ENCODE data around the gene ARSI.

The ARSI gene

GRCh38 chr5:150305557-150305956 lies 2.9 kb upstream of the ARSI start:
- DNase-seq = no peak

GRCh38 chr5:150305095-150305494 lies 2.4 kb upstream of the ARSI start:
- no peak for DNase-seq

- DNase-seq = no peak
Observed at GRCh38 chr5:150304481-150305081, 1.9 kb upstream of the ARSI start.

- DNase-seq = no peak
Observed at GRCh38 chr5:150303660-150304386, 1.1 kb upstream of the ARSI start.

GRCh38 chr5:150303070-150303615 lies 438 bp upstream of the ARSI start:
- DNase-seq = no peak

GRCh38 chr5:150301901-150302300 lies 804 bp downstream of the ARSI start:
- no peak for DNase-seq

- DNase-seq = no peak
Observed at GRCh38 chr5:150301170-150301505, 1.6 kb downstream of the ARSI start.

- no peak for DNase-seq
Observed at GRCh38 chr5:150300496-150301169, 2.1 kb downstream of the ARSI start.

GRCh38 chr5:150299571-150300327 lies 3.0 kb downstream of the ARSI start:
- DNase-seq = no peak

GRCh38 chr5:150298701-150299451 lies 3.8 kb downstream of the ARSI start:
- no peak for DNase-seq

GRCh38 chr5:150297934-150298595 lies 4.6 kb downstream of the ARSI start:
- no peak for DNase-seq

GRCh38 chr5:150297236-150297890 lies 5.3 kb downstream of the ARSI start:
- no peak for DNase-seq

- DNase-seq = no peak
Observed at GRCh38 chr5:150296496-150296895, 6.2 kb downstream of the ARSI start.

GRCh38 chr5:150295741-150296486 lies 6.8 kb downstream of the ARSI start:
- no peak for DNase-seq

- DNase-seq = no peak
Observed at GRCh38 chr5:150295172-150295634, 7.5 kb downstream of the ARSI start.

GRCh38 chr5:150294551-150295071 lies 8.1 kb downstream of the ARSI start:
- DNase-seq = no peak

- DNase-seq = no peak
Observed at GRCh38 chr5:150293091-150293941, 9.4 kb downstream of the ARSI start.

- no peak for DNase-seq
Observed at GRCh38 chr5:150291388-150292385, 11.0 kb downstream of the ARSI start.
